GM21367 (cell line): Measurements from ENCODE around the gene RPUSD1.
"Not testable (repeated sequence)": the region's sequence is repeated elsewhere in the genome, so short reads cannot be mapped to it uniquely, and the experiment has no call there.

Experiments
- ATAC-seq: cut with Tn5 transposase; IDR thresholded peaks from one replicate; pipeline ENCODE4 v1.9.1; 2021; ENCODE audit not compliant: unreplicated experiment

Gene RPUSD1

DNA sequence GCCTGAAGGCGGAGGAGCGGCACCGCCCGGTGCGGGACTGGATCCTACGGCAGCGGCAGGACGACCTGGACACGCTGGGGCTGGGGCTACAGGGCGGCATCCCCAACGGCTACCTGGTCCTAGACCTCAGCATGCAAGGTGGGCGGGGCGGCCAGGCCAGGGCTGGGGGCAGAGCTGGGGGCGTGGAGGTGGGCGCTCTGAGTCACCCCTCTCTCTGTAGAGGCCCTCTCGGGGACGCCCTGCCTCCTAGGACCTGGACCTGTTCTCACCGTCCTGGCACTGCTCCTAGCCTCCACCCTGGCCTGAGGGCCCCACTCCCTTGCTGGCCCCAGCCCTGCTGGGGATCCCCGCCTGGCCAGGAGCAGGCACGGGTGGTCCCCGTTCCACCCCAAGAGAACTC, 19.8 kb downstream of the RPUSD1 start:
- no peak for ATAC-seq

DNA sequence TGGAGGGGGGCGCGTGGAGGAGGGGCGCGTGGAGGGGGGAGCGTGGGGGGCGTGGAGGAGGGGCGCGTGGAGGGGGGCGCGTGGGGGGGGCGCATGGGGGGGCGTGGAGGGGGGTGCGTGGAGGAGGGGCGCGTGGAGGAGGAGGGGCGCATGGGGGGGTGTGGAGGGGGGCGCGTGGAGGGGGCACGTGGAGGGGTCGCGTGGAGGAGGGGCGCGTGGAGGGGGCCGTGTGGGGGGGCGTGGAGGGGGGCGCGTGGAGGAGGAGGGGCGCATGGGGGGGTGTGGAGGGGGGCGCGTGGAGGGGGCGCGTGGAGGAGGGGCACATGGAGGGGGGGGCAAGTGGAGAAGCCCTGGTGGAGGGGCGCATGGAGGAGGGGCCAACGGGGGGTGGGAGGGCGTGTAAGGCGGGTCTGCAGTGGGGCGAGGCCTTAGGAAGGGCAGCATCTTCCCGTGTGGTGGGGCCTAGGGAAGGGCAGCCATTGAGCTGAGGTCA, 20.4 kb downstream of the RPUSD1 start:
- no peak for ATAC-seq

DNA sequence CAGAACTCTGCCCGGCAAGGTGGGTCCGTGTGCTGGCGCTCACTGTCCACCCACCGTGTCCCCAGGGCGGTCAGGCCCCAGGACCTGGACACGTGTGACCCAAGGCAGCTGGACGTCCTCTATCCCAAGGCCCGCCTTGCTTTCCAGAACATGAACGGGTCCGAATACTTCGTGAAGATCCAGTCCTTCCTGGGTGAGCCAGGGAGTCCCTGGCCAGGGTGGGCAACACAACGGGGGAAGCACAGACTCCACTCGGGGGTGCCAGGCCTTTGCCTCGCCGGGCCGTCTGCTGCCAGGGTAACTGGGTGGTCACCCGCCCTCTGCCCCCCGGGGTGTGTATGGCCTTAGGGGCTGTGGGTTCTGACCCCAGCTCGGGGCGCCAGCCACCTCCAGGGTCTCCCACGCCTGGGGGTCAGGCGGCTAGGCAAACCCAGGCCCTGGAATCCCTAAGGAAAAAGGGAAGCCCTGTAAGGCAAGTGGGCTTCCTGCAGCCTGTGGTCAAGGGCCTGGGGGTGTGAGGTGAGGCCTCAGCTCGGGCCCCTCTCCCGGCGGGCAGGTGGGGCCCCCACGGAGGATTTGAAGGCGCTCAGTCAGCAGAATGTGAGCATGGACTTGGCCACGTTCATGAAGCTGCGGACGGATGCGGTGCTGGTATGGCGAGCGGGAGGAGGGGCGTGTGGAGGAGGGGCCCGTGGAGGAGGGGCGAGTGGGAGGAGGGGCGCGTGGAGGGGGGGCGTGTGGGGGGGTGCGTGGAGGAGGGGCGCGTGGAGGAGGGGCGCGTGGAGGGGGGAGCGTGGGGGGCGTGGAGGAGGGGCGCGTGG, 21.2 kb downstream of the RPUSD1 start:
- ATAC-seq = no peak

DNA sequence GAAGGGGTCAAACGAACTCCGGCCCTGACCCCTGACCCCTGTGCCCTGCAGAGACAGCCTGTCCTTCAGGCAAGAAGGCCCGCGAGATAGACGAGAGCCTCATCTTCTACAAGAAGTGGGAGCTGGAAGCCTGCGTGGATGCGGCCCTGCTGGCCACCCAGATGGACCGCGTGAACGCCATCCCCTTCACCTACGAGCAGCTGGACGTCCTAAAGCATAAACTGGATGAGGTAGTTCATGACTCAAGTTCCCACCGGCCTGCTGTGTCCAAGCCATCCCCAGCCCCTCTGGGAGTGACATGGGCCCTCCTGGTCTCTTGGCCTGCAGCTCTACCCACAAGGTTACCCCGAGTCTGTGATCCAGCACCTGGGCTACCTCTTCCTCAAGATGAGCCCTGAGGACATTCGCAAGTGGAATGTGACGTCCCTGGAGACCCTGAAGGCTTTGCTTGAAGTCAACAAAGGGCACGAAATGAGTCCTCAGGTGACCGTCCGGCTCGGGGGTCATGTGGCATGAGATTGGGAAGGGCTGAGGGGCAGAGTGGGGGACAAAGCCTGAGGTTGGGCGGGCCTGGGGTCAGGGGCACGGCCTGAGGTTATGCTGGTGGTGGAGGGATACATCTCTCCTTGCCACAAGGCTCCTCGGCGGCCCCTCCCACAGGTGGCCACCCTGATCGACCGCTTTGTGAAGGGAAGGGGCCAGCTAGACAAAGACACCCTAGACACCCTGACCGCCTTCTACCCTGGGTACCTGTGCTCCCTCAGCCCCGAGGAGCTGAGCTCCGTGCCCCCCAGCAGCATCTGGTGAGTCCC, 22.0 kb downstream of the RPUSD1 start:
- no peak for ATAC-seq

DNA sequence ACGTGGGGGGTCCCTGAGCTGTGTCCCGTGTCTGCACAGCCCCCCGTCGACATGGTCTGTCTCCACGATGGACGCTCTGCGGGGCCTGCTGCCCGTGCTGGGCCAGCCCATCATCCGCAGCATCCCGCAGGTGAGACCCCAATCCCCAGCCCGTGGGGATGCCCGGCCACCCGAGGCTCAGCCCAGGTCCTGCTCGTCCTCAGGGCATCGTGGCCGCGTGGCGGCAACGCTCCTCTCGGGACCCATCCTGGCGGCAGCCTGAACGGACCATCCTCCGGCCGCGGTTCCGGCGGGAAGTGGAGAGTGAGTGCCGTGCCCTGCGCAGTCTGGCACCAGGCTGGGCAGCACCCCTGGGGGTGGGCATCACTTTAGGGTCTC, 22.7 kb downstream of the RPUSD1 start:
- ATAC-seq = no peak

DNA sequence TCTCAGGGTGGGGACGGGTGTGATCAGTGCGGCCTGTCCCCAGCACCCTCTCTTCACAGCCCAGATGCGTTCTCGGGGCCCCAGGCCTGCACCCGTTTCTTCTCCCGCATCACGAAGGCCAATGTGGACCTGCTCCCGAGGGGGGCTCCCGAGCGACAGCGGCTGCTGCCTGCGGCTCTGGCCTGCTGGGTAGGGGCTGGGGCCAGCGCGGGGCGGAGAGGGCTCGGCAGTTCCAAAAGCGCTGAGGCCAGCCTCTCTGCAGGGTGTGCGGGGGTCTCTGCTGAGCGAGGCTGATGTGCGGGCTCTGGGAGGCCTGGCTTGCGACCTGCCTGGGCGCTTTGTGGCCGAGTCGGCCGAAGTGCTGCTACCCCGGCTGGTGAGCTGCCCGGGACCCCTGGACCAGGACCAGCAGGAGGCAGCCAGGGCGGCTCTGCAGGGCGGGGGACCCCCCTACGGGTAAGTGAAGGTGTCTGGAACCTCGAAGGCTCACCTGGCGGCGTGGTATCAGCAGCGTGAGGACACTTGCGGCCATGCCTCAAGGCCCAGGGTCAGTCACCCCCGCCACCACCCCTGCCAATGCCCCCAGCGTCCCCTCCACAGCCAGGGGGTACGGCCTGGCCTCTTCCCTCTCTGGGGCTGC, 23.2 kb downstream of the RPUSD1 start:
- ATAC-seq = no peak

DNA sequence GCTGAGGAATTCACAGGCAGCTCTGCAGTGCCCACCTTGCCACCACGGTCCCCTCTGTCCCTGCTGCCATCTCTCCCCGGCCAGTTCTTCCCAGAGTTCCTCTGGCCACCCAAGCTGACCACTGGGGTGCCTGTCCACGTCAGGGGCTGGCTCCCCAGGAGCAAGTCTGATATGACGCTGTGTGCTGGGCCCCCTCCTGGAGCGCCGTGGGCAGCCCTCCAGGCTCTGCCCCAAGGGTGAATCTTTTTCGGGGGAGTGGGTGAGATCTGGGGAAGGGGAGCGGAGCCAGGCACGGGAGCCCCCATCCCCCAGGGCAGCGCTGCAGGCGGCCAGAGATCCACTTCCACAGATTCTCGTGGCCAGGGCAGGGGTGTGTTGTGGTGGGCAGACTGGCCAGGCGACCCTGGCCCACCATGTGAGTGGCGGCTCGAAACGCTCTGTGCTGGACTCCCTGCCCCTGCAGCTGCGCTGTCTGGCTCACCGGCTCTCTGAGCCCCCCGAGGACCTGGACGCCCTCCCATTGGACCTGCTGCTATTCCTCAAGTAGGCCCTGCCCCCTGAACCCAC, 23.9 kb downstream of the RPUSD1 start:
- ATAC-seq = no peak

DNA sequence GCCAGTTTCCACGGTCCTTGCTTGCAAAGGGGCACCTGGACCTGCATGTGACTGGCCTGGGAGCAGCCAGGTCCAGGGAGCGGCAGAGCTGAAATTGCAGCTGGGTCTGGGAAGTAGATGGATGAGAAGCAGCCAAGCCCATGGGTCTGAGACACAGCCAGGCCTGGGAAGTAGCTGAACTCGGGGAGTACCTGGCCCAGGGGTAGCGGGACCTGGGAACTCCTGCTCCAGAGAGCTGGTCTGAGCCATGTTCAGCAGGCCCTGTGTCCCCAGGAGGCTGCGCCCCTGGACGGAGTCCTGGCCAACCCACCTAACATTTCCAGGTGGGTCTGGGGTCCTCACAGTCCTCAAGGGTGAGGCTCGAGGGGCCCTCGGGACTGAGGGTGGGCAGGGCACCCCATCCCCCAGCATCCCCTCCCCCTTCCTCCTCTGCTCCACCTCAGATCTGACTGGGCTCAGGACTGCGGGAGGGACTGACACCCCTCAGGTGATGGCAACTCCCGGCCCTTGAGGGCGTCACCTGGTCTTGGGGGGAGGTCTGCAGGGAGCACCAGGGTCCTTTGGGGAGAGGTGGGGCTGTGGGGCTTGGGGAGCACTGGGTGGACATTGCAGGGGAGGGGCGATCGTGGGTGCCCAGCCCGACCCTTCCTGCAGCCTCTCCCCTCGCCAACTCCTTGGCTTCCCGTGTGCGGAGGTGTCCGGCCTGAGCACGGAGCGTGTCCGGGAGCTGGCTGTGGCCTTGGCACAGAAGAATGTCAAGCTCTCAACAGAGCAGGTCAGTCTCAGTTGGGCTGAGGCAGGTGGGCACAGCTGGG, 24.6 kb downstream of the RPUSD1 start:
- ATAC-seq = no peak

DNA sequence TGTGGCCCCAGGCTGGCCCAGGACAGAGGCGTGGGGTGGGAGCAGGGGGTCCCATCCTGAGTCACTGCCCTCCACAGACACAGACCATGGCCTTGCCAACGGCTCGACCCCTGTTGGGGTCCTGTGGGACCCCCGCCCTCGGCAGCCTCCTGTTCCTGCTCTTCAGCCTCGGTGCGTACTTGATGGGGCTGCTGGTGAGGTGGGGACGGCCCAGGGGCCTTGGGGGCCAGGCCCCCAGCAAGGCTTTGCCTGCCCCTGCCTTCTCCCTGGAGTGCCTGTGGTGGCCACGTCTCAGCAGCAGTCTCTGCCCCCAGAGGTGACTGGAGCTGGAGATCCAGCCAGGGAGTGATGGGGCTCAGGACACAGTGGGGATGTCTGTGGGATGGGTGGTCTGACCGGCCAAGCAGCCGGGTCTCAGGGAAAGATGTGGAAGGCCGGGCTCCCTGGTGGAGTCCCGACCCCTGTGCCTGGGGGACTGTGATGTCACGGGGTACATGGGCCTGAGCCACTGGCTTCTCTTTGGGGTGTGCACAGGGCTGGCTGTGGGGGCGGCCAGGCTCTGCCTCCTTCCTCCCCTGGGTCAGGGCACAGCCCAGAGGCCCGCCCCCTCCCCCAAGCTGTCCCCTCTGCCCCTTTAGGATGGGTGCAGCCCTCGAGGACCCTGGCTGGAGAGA, 25.4 kb downstream of the RPUSD1 start:
- no peak for ATAC-seq

DNA sequence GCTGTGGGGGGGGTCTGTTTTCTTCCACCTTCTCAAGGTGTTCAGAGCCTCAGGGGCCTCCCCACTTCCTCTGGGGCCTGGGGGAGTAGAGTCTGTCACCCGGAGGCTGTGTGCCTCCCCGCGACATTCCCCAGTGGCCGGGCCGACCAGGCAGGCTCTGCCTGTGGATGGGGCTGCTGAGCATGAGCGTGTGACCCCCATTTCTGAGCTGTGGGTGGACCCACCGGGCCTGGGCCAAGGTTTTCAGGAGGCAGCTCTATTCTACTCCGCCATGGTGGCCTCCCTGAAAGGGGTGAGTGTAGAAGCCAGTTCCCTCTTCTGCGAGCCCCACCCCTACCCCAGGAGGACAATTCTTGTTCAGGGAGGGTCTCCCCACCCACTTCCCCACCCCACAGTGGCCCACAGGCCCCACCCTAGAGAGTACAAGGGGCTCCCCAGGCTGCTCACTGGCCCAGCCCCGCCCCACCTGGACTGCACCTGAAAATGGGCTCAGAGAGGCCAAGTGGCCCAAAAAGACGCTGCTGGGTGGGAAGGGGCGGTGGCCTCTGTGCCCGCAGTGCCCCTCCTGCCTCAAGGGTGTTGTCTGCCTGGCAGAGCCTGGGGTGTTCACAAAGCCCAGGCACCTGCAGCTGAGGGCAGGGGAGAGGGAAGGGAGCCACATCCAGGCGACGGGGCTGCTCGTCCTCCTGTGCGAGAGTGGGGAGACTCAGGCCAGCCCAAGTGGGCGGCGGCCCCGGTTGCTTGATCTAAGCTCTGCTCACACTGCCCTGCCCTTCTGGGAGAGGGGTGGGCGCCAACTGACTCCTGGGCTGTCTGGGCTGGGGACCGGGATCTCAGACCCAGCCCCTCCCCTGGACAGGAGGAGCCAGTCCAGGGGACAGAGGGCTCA, 26.3 kb downstream of the RPUSD1 start:
- ATAC-seq = no peak

DNA sequence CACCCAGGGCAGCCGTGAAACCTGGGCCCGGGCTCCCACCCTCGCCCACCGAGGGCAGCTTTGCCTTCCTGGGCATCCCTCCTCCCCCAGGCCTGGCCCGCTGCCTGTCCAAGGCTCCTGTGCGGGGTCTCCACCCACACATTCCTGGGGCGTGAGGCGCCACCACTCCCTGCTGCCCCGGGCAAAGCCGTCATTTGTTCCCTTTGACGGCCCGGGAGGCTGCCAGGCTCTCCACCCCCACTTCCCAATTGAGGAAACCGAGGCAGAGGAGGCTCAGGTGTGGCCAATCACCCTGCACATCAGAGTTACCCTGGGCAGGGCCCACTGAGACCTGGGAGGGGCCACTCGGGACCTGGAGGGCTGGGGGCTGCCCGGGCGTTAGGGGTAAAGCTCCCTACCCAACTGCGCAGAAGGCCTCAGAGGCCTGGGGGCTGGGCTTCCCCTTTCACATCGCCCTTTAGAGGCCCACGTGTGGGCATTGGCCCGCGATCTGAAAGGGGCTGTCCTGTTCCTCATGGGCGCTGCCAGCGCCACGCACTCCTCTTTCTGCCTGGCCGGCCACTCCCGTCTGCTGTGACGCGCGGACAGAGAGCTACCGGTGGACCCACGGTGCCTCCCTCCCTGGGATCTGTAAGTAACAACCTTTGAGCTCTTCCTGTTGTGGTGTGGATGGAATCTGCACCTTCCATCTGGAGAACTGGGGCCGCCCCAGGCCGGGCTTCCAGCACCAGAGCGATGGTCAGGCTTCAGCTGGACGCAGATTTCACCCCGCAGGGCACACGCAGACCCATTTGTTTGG, 27.4 kb downstream of the RPUSD1 start, which contains the start of gene MSLN:
TSS of gene MSLN (plus strand) at position 190 of the 799 bp plus-strand sequence. CDS start 1,947 bp downstream, outside the sequence.
- no peak for ATAC-seq

DNA sequence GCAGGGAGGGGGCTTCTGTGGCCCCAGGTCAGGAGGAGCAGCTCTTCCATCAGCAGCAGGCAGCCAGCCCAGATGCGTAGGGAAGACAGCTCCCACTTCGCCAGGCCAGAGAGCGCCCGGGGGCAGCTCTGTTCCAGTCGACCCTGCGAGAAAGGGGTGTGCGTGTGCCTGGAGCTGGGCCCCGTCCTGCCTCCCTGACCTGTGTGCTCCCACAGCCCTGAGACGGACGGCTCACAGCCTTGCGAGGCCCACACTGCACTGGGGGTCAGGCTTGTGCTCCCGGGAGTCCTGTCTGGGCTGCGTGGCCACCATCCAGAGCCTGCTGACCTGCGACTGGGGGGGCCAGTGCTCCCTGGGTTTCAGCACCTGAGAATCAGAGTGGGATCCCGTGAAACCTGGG, 28.1 kb downstream of the RPUSD1 start:
- ATAC-seq = no peak

DNA sequence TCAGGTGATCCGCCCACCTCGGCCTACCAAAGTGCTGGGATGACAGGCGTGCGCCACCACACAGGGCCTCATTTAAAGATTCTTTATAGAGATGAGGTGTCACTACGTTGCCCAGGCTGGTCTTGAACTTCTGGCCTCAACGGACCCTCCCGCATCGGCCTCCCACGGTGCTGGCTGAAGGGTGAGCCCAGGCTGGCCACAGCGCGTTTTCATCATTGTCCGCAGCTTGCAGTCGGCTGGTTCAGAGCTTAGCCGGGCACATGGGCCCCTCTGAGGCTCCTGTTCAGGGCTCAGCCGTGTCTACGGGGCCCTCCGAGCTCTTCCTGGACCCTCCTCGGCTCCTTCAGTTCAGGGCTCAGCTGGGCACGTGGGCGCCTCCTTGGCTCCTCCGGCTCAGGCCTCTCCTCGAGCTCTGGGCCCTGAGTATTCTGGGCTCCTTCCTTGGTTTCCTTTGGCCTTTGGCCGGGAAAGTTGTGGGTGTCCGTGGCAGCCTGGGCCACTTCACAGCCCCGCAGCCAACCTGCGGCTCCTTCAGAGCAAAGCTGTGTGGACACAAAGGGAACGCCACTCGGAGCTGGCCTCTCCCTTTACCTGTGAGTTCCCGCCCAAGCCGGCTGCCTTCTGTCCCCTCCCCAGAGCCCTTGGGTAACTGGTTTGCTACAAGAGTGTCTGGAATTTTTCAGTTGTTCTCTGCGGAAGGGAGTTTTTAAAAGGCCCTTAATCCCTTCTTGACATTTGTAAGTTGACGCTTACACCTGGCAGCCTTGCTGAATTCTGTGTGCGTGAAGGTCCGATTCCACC, 28.9 kb downstream of the RPUSD1 start:
- ATAC-seq = no peak

DNA sequence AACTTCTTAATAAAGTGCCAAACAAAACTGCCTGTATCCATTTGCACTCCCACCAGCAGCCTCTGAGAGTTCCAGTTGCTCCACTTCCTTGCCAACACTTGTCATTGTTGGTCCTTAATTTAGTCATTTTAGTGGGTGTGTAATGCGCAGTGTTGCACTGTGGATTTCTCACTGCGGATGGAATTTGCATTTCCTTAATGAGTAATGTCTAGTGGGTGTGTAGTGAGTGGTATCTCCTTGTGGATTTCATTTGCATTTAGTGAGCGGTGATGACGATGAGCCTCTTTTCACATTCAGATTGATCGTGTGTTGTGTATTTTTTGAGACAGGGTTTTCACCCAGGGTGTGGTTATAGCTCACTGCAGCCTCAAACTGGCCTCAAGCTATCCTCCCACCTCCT, 31.8 kb downstream of the RPUSD1 start:
- no peak for ATAC-seq

DNA sequence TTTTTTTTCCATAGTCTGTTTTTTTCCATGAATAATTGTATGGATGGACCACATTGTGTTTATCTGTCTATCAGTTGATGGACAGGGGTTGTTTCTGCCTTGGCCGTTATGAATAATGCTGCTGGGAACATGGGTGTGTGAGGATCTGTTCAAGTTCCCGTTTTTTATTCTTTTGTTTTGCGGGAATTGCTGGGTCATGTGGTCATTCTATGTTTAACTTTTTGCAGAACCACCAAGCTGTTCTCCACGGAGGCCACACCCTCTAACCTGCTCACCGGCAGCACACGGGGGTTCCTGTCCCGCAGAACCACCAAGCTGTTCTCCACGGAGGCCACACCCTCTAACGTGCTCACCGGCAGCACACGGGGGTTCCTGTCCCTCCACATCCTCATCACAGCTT, 33.5 kb downstream of the RPUSD1 start:
- no peak for ATAC-seq

DNA sequence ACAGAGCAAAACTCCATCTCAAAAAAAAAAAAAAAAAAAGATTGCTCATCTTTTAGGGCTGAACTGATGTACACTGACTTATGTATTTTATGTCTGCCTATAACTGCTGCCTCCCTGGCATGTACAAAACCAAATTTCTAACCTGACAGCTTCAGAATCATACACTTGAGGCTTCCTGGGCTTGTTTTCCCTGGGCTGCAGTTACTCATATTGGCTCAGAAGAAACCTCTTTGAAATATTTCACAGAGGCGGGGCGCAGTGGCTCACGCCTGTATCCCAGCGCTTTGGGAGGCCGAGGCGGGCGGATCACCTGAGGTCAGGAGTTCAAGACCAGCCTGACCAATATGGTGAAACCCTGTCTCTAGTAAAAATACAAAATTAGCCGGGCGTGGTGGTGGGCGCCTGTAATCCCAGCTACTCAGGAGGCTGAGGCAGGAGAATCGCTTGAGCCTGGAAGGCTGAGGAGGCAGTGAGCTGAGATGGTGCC, 34.0 kb downstream of the RPUSD1 start:
- ATAC-seq = not testable (repeated sequence)

DNA sequence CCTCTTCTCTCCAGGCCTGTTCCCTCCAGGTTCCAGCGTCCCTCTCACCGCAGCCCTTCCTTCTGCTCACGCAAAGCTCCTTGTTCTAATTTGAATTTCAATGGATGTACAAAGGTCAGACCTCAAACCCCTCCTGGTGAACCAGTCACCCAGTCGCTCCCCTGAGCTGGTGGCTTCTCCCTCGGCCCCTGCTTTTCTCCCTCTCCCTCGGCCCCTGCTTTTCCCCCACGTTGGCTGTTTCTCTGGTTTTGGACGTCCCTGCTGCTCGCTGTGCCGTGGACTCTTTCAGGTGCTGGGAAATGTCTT, 36.2 kb downstream of the RPUSD1 start:
- ATAC-seq = no peak
